ENCODE results near the gene C1S.

Gene C1S

GRCh38 chr12:7079826-7080125 is 19.3 kb downstream of the C1S start:
- DNase-seq = no peak

GRCh38 chr12:7081037-7081436 is 20.5 kb downstream of the C1S start:
- DNase-seq = no peak

GRCh38 chr12:7083125-7083524 is 22.6 kb downstream of the C1S start:
- DNase-seq = no peak

- no peak for DNase-seq
These were observed 28.8 kb downstream of the C1S start for GRCh38 chr12:7089196-7089871.

- no peak for DNase-seq
These were observed 29.9 kb downstream of the C1S start for GRCh38 chr12:7090222-7090998.

- no peak for DNase-seq
These were observed 30.7 kb downstream of the C1S start for GRCh38 chr12:7091171-7091570.

- DNase-seq = no peak
These were observed 31.2 kb downstream of the C1S start for GRCh38 chr12:7091660-7092228.

GRCh38 chr12:7092229-7092985 is 31.9 kb downstream of the C1S start, which contains the start of gene C1R:
Gene C1R, minus strand, starts transcription at chr12:7092445. Its CDS starts 57 bp downstream, at chr12:7092388.
- DNase-seq = peak; percentile 70

GRCh38 chr12:7092986-7093460 is 32.5 kb downstream of the C1S start:
- no peak for DNase-seq

- DNase-seq = no peak
These were observed 33.0 kb downstream of the C1S start for GRCh38 chr12:7093486-7093885.

- DNase-seq = no peak
These were observed 33.4 kb downstream of the C1S start for GRCh38 chr12:7093892-7094291.

- DNase-seq = no peak
These were observed 35.8 kb downstream of the C1S start for GRCh38 chr12:7096006-7096932.

GRCh38 chr12:7096979-7097378 is 36.5 kb downstream of the C1S start:
- DNase-seq = no peak

GRCh38 chr12:7099290-7099996 is 38.9 kb downstream of the C1S start:
- DNase-seq = no peak

- no peak for DNase-seq
These were observed 39.7 kb downstream of the C1S start for GRCh38 chr12:7100239-7100638.

GRCh38 chr12:7101047-7101693 is 40.7 kb downstream of the C1S start:
- DNase-seq = no peak

GRCh38 chr12:7101694-7102131 is 41.2 kb downstream of the C1S start:
- DNase-seq = no peak

GRCh38 chr12:7102582-7102981 is 42.1 kb downstream of the C1S start:
- no peak for DNase-seq

GRCh38 chr12:7103837-7104584 is 43.5 kb downstream of the C1S start:
- no peak for DNase-seq

- DNase-seq = no peak
These were observed 45.6 kb downstream of the C1S start for GRCh38 chr12:7106082-7106481.

Data from hematopoietic multipotent progenitor cell treated with erythropoietin and hydrocortisone succinate and interleukin-3 and kit ligand, for 8 days (in vitro differentiated cells).